ENCODE results near the gene TMEM144. TPM values are rescaled to one million over a fixed set of nuclear protein-coding genes. Genes with fewer than 3 reads are reported as not detected.

Gene TMEM144
- total and polyA plus RNA-seq, 4 donors = 0.56 to 2.8 (median 1.6) TPM

DNA sequence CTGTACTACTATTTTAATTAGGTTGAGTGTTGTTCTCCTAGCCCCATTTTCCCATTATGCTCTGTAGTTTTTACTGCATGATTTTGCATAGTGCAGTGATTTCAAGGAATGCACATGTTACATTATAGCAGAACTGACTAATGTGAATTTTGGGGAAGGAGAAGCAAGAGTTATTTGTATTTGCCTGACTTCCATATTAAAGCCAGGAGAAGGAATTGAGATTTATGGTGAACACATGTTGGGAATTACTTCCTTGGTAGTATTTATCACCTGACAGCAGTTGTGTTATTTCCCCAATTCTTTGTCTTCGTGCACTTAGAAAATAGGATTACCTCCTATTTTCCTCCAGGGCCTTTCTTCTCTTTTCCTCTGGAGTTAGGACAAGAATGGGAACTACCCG lies 3.2 kb downstream of the TMEM144 start:
- no peaks in the 10 kb centered on the region for H3K36me3 ChIP-seq (ENCODE audit: control insufficient read depth in 4 of 4, insufficient read depth in 3 of 4, low read depth in 1 of 4, low read length in 3 of 4)
- WGBS = 95% methylated on average over 2 of the region's 2 CpGs
- no peaks in the 10 kb centered on the region for H3K9me3 ChIP-seq (ENCODE audit: control insufficient read depth in 4 of 4, low read length in 3 of 4)
- H3K27me3 ChIP-seq (ENCODE audit: control insufficient read depth in 4 of 4, insufficient read depth in 4 of 4, low read length in 3 of 4) = no peaks in the 10 kb centered on the region
- no peak for DNase-seq (ENCODE audit: low spot score)
- no peak overlapping the region for H3K9ac ChIP-seq (ENCODE audit: low read depth in 1 of 2, low read length in 2 of 2)
- TF ChIP-seq RXRA (IDR thresholded peaks at IDR 0.05) = no peak
- no peak for TF ChIP-seq GABPA (IDR thresholded peaks at IDR 0.05 in 1 of 2, conservative IDR thresholded peaks at IDR 0.05 in 1 of 2)
- no peak for TF ChIP-seq NR2F2 (IDR thresholded peaks at IDR 0.05)
- TF ChIP-seq, protein P1, sequence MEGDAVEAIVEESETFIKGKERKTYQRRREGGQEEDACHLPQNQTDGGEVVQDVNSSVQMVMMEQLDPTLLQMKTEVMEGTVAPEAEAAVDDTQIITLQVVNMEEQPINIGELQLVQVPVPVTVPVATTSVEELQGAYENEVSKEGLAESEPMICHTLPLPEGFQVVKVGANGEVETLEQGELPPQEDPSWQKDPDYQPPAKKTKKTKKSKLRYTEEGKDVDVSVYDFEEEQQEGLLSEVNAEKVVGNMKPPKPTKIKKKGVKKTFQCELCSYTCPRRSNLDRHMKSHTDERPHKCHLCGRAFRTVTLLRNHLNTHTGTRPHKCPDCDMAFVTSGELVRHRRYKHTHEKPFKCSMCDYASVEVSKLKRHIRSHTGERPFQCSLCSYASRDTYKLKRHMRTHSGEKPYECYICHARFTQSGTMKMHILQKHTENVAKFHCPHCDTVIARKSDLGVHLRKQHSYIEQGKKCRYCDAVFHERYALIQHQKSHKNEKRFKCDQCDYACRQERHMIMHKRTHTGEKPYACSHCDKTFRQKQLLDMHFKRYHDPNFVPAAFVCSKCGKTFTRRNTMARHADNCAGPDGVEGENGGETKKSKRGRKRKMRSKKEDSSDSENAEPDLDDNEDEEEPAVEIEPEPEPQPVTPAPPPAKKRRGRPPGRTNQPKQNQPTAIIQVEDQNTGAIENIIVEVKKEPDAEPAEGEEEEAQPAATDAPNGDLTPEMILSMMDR (IDR thresholded peaks at IDR 0.05; ENCODE audit: low read depth, low read length, missing input control) = no peak
- TF ChIP-seq HNF4G (IDR thresholded peaks at IDR 0.05) = no peak
- no peak for TF ChIP-seq SP1 (IDR thresholded peaks at IDR 0.05)
- no peak for TF ChIP-seq YY1 (IDR thresholded peaks at IDR 0.05)
- TF ChIP-seq, protein P2, sequence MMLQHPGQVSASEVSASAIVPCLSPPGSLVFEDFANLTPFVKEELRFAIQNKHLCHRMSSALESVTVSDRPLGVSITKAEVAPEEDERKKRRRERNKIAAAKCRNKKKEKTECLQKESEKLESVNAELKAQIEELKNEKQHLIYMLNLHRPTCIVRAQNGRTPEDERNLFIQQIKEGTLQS (IDR thresholded peaks at IDR 0.05) = no peak
- TF ChIP-seq FOXA1 (IDR thresholded peaks at IDR 0.05) = no peak
- TF ChIP-seq HNF4A (conservative IDR thresholded peaks at IDR 0.05) = no peak
- no peak for TF ChIP-seq RAD21 (IDR thresholded peaks at IDR 0.05)
- TF ChIP-seq JUND (IDR thresholded peaks at IDR 0.05) = no peak
- no peak for TF ChIP-seq FOXA2 (IDR thresholded peaks at IDR 0.05)
- H3K4me3 ChIP-seq (ENCODE audit: low read depth in 1 of 3, low read length in 3 of 3) = no peak overlapping the region
- no peak overlapping the region for H3K27ac ChIP-seq (ENCODE audit: low read depth in 1 of 2, low read length in 2 of 2)
- H3K4me1 ChIP-seq (ENCODE audit: control insufficient read depth in 4 of 4, insufficient read depth in 4 of 4, low read length in 3 of 4) = peaks cover 0 to 8% (median 6%) of the 10 kb centered on the region in 4 donors

DNA sequence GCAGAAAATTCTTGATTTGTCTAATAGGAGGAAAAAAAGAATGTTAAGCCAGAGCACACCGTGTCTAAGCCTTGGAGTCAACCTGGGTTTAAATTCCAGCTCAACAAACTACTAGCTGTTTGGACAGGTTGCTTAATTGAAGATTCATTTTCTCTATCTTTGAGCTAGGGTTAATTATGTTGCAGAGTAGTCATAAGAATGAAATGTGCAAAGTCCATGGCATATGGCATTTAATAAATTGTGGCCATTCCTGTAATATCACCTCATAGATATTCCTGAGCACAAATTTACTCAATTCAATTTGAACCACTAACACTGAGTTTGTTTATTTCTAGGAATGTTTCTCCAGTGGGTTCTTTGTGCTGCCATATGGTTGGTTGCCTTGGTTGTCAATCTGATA lies 4.6 kb downstream of the TMEM144 start:
- H3K4me3 ChIP-seq (ENCODE audit: low read depth in 1 of 3, low read length in 3 of 3) = no peak overlapping the region
- TF ChIP-seq FOXA2 (IDR thresholded peaks at IDR 0.05) (no peak), RAD21 (IDR thresholded peaks at IDR 0.05) (no peak), NR2F2 (IDR thresholded peaks at IDR 0.05) (no peak), HNF4G (IDR thresholded peaks at IDR 0.05) (no peak), GABPA (IDR thresholded peaks at IDR 0.05 in 1 of 2, conservative IDR thresholded peaks at IDR 0.05 in 1 of 2) (no peak)
- TF ChIP-seq, protein P1 (IDR thresholded peaks at IDR 0.05; ENCODE audit: low read depth, low read length, missing input control) = no peak
- H3K27me3 ChIP-seq (ENCODE audit: control insufficient read depth in 4 of 4, insufficient read depth in 4 of 4, low read length in 3 of 4) = no peaks in the 10 kb centered on the region
- no peak for DNase-seq (ENCODE audit: low spot score)
- H3K36me3 ChIP-seq (ENCODE audit: control insufficient read depth in 4 of 4, insufficient read depth in 3 of 4, low read depth in 1 of 4, low read length in 3 of 4) = no peaks in the 10 kb centered on the region
- peaks cover 0 to 8% (median 6%) of the 10 kb centered on the region in 4 donors for H3K4me1 ChIP-seq (ENCODE audit: control insufficient read depth in 4 of 4, insufficient read depth in 4 of 4, low read length in 3 of 4)
- WGBS = 86% methylated on average over 1 of the region's 1 CpG
- H3K9ac ChIP-seq (ENCODE audit: low read depth in 1 of 2, low read length in 2 of 2) = no peak overlapping the region
- no peak overlapping the region for H3K27ac ChIP-seq (ENCODE audit: low read depth in 1 of 2, low read length in 2 of 2)
- no peaks in the 10 kb centered on the region for H3K9me3 ChIP-seq (ENCODE audit: control insufficient read depth in 4 of 4, low read length in 3 of 4)

DNA sequence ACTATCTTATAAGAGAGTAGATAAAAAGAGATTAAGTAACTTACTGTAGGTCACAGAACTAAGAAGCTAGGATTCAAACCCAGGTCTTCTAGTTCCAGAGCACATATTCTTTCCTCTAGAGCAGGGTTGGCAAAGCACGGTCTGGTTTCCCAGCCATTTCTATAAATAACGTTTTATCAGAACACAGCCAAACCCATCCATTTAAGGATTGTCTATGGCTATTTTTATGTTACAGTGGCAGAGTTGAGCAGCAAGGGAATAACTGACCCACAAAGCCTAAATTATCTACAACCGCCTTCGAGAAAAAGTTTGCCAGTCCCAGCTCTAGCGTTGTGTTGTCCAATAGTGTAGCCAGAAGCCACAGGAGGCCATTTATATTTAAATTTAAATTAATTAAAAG lies 7.5 kb downstream of the TMEM144 start:
- no peak overlapping the region for H3K4me3 ChIP-seq (ENCODE audit: low read depth in 1 of 3, low read length in 3 of 3)
- no peak for DNase-seq (ENCODE audit: low spot score)
- no peak overlapping the region for H3K27ac ChIP-seq (ENCODE audit: low read depth in 1 of 2, low read length in 2 of 2)
- no peaks in the 10 kb centered on the region for H3K9me3 ChIP-seq (ENCODE audit: control insufficient read depth in 4 of 4, low read length in 3 of 4)
- no peaks in the 10 kb centered on the region for H3K4me1 ChIP-seq (ENCODE audit: control insufficient read depth in 4 of 4, insufficient read depth in 4 of 4, low read length in 3 of 4)
- H3K36me3 ChIP-seq (ENCODE audit: control insufficient read depth in 4 of 4, insufficient read depth in 3 of 4, low read depth in 1 of 4, low read length in 3 of 4) = no peaks in the 10 kb centered on the region
- no peaks in the 10 kb centered on the region for H3K27me3 ChIP-seq (ENCODE audit: control insufficient read depth in 4 of 4, insufficient read depth in 4 of 4, low read length in 3 of 4)
- H3K9ac ChIP-seq (ENCODE audit: low read depth in 1 of 2, low read length in 2 of 2) = no peak overlapping the region
- 89% methylated on average over 5 of the region's 5 CpGs for WGBS
- TF ChIP-seq, protein P3, sequence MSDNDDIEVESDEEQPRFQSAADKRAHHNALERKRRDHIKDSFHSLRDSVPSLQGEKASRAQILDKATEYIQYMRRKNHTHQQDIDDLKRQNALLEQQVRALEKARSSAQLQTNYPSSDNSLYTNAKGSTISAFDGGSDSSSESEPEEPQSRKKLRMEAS (IDR thresholded peaks at IDR 0.05) = no peak
- no peak for TF ChIP-seq JUND (IDR thresholded peaks at IDR 0.05)
- TF ChIP-seq SP1 (IDR thresholded peaks at IDR 0.05) = no peak
- no peak for TF ChIP-seq FOXA2 (IDR thresholded peaks at IDR 0.05)
- no peak for TF ChIP-seq FOXA1 (IDR thresholded peaks at IDR 0.05)
- TF ChIP-seq, protein P1 (IDR thresholded peaks at IDR 0.05; ENCODE audit: low read depth, low read length, missing input control) = no peak
- TF ChIP-seq EGR1 (IDR thresholded peaks at IDR 0.05; ENCODE audit: low read depth in 2 of 2) = no peak
- TF ChIP-seq, protein P4, sequence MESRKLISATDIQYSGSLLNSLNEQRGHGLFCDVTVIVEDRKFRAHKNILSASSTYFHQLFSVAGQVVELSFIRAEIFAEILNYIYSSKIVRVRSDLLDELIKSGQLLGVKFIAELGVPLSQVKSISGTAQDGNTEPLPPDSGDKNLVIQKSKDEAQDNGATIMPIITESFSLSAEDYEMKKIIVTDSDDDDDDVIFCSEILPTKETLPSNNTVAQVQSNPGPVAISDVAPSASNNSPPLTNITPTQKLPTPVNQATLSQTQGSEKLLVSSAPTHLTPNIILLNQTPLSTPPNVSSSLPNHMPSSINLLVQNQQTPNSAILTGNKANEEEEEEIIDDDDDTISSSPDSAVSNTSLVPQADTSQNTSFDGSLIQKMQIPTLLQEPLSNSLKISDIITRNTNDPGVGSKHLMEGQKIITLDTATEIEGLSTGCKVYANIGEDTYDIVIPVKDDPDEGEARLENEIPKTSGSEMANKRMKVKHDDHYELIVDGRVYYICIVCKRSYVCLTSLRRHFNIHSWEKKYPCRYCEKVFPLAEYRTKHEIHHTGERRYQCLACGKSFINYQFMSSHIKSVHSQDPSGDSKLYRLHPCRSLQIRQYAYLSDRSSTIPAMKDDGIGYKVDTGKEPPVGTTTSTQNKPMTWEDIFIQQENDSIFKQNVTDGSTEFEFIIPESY (IDR thresholded peaks at IDR 0.05) = no peak
- no peak for TF ChIP-seq HNF4A (conservative IDR thresholded peaks at IDR 0.05)
- no peak for TF ChIP-seq TAF1 (conservative IDR thresholded peaks at IDR 0.05)

Data from liver (tissue), 9 donors.